Fibroblast of lung (primary cell): Measurements from ENCODE around the gene WDFY1. TPM values are rescaled to one million over a fixed set of nuclear protein-coding genes. Genes with fewer than 3 reads are reported as not detected.

Experiments used
- DNase-seq, 2 donors: peaks; one replicate each; pipeline versions ENCODE4 v3.0.0 to v3.0.0-alpha.2; 2010; ENCODE audit warnings: low read depth in 2 of 2
- H2AFZ ChIP-seq: 2 replicates; pipeline ENCODE4 v1.5.1; 2012; ENCODE audit warnings: low read length, control low read depth, inconsistent platforms
- H3K27ac ChIP-seq: 2 replicates; pipeline ENCODE4 v1.5.1; 2011; ENCODE audit warnings: low read length, control low read depth; ENCODE audit not compliant: insufficient read depth
- H3K27me3 ChIP-seq: 2 replicates; pipeline ENCODE4 v1.5.1; 2011; ENCODE audit warnings: mild to moderate bottlenecking, low read length; ENCODE audit not compliant: control insufficient read depth, insufficient read depth
- H3K36me3 ChIP-seq: 2 replicates; pipeline ENCODE4 v1.5.1; 2011; ENCODE audit warnings: low read length; ENCODE audit not compliant: control insufficient read depth, insufficient read depth
- H3K4me1 ChIP-seq: 2 replicates; pipeline ENCODE4 v1.5.1; 2011; ENCODE audit warnings: low read length; ENCODE audit not compliant: control insufficient read depth, insufficient read depth; ENCODE audit errors: extremely low read depth
- H3K4me2 ChIP-seq: 2 replicates; pipeline ENCODE4 v1.5.1; 2011; ENCODE audit warnings: low read length, control low read depth; ENCODE audit not compliant: insufficient read depth; ENCODE audit errors: extremely low read depth
- H3K4me3 ChIP-seq, 4 experiments: fragments of 200-600 bp in 1 of 4; sonication (generic) in 1 of 4; replicated peaks in 1 of 4; 2 replicates each; pipeline ENCODE4 v1.5.1; 2011 to 2016; ENCODE audit warnings: low read length in 4 of 4, low read depth in 3 of 4, mild to moderate bottlenecking in 3 of 4, control low read depth in 2 of 4, inconsistent platforms in 1 of 4, mixed read lengths in 1 of 4; ENCODE audit not compliant: insufficient read depth in 1 of 4; ENCODE audit errors: control extremely low read depth in 1 of 4
- H3K79me2 ChIP-seq: 2 replicates; pipeline ENCODE4 v1.5.1; 2012; ENCODE audit warnings: mild to moderate bottlenecking, low read length, inconsistent platforms; ENCODE audit not compliant: control insufficient read depth, insufficient read depth
- H3K9ac ChIP-seq: 2 replicates; pipeline ENCODE4 v1.5.1; 2011; ENCODE audit warnings: mild to moderate bottlenecking, low read length, control low read depth; ENCODE audit not compliant: insufficient read depth
- H3K9me3 ChIP-seq: 2 replicates; pipeline ENCODE4 v1.5.1; 2012; ENCODE audit warnings: low read depth, low read length; ENCODE audit not compliant: control insufficient read depth, insufficient read depth
- H4K20me1 ChIP-seq: 2 replicates; pipeline ENCODE4 v1.5.1; 2011; ENCODE audit warnings: low read length; ENCODE audit not compliant: control insufficient read depth, insufficient read depth; ENCODE audit errors: extremely low read depth
- EZH2 ChIP-seq: IDR thresholded peaks from 2 replicates; pipeline ENCODE4 v1.5.1; 2012; ENCODE audit warnings: low read length, control low read depth, mild to moderate bottlenecking; ENCODE audit errors: missing control alignments
- polyA plus RNA-seq, 2 donors: library from polyadenylated mRNA; depleted of rRNA in 1 of 2; stranded (reverse) in 1 of 2; unstranded in 1 of 2; fragments of >200 nt; gene quantifications; 2 replicates each; pipeline ENCODE4 v1.2.1, GENCODE V29; 2011 to 2012; ENCODE audit warnings: missing spikeins in 1 of 2
- total RNA-seq: library from RNA; depleted of rRNA; stranded (reverse); fragments of >200 nt; gene quantifications from 2 replicates; pipeline ENCODE4 v1.2.1, GENCODE V29; 2014
- TF ChIP-seq, protein P1 (sequence below), 2 donors: IDR thresholded peaks in 1 of 2; conservative IDR thresholded peaks in 1 of 2; 1 replicate in 1 of 2; 2 replicates in 1 of 2; pipeline ENCODE4 v1.5.1; 2011 to 2012; ENCODE audit warnings: low read length in 2 of 2, control low read depth in 1 of 2, inconsistent platforms in 1 of 2, low read depth in 1 of 2, mild to moderate bottlenecking in 1 of 2

WDFY1 gene
- total and polyA plus RNA-seq, 2 donors (not counting 1 experiment from before 2014, with no cell fraction given) = 79.1 to 156 TPM

DNA sequence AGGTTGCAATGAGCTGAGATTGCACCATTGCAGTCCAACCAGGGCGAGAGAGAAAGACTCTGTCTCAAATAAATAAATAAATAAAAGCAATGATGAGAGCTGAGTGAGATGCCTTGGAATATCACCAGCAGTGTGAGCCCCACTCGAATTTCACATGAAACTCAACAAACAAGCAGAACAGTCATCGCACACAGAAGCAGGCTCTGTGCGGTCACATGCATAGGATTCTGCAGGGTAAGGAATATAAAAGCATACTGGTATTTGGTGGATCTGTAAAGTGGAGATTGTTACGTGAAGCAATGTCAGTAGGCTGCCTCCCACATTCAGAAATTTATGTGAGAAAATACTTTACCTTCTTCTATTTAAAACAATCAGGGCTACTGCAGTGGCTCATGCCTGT, 89.7 kb downstream of the WDFY1 start:
- H3K4me2 ChIP-seq = no peak overlapping the region
- H3K9me3 ChIP-seq = no peaks in the 10 kb centered on the region
- no peak overlapping the region for H2AFZ ChIP-seq
- H3K36me3 ChIP-seq = no peaks in the 10 kb centered on the region
- no peak overlapping the region for H3K9ac ChIP-seq
- H3K27ac ChIP-seq = no peak overlapping the region
- H3K4me1 ChIP-seq = no peaks in the 10 kb centered on the region
- H3K79me2 ChIP-seq = no peaks in the 10 kb centered on the region
- H3K27me3 ChIP-seq = no peaks in the 10 kb centered on the region
- H4K20me1 ChIP-seq = no peaks in the 10 kb centered on the region
- no peak overlapping the region for H3K4me3 ChIP-seq
- no peak for TF ChIP-seq EZH2
- TF ChIP-seq, protein P1, sequence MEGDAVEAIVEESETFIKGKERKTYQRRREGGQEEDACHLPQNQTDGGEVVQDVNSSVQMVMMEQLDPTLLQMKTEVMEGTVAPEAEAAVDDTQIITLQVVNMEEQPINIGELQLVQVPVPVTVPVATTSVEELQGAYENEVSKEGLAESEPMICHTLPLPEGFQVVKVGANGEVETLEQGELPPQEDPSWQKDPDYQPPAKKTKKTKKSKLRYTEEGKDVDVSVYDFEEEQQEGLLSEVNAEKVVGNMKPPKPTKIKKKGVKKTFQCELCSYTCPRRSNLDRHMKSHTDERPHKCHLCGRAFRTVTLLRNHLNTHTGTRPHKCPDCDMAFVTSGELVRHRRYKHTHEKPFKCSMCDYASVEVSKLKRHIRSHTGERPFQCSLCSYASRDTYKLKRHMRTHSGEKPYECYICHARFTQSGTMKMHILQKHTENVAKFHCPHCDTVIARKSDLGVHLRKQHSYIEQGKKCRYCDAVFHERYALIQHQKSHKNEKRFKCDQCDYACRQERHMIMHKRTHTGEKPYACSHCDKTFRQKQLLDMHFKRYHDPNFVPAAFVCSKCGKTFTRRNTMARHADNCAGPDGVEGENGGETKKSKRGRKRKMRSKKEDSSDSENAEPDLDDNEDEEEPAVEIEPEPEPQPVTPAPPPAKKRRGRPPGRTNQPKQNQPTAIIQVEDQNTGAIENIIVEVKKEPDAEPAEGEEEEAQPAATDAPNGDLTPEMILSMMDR (conservative IDR thresholded peaks at IDR 0.05 in 1 of 2, IDR thresholded peaks at IDR 0.05 in 1 of 2; ENCODE audit: low read depth in 1 of 2, low read length in 2 of 2) = no peak
- DNase-seq = peak; percentile 18 to 59

DNA sequence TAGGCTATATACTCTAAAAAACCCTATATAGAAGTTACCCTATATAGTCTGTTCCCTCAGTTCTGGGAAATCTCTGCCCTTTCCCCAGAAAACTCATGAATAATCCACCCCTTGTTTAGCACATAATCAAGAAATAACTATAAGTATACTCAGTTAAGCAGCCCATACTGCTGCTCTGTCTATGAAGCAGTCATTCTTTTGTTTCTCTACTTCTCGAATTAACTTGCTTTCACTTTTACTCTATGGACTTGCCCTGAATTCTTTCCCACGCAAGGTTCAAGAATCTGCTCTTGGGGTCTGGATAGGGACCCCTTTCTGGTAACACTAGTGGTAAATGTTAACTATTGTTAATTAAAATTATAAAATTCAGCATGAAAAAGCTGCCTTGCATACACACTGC, 90.4 kb downstream of the WDFY1 start:
- Histone ChIP-seq H3K9me3 (no peaks in the 10 kb centered on the region), H3K27ac (no peak overlapping the region)

DNA sequence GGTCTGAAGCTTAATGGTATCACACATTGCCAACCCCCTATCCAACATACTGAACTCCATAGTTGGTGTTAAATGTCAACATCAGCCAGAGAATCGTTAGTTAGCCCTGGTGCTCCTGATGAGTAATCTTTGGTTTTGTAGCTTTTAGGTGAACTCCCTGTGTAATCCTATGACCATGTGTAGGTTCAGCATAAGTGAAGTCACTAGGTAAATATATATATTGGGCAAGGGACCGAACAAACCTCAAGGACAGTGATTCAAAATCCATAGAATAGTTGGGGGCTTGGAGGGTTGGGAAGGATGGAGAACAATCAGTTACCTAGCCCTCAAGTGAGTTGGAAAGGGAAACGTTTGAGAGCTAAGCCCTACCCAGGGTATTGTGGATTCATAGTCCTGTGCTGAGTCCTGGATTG, 91.7 kb downstream of the WDFY1 start:
- H3K4me3 ChIP-seq = no peak overlapping the region
- H3K27me3 ChIP-seq = no peaks in the 10 kb centered on the region
- H3K79me2 ChIP-seq = no peaks in the 10 kb centered on the region
- no peak for TF ChIP-seq EZH2
- TF ChIP-seq, protein P1 (conservative IDR thresholded peaks at IDR 0.05 in 1 of 2, IDR thresholded peaks at IDR 0.05 in 1 of 2; ENCODE audit: low read depth in 1 of 2, low read length in 2 of 2) = no peak
- H3K9me3 ChIP-seq = no peaks in the 10 kb centered on the region
- H4K20me1 ChIP-seq = no peaks in the 10 kb centered on the region
- H3K4me2 ChIP-seq = no peak overlapping the region
- H3K9ac ChIP-seq = no peak overlapping the region
- H2AFZ ChIP-seq = no peak overlapping the region
- no peaks in the 10 kb centered on the region for H3K4me1 ChIP-seq
- no peaks in the 10 kb centered on the region for H3K36me3 ChIP-seq
- DNase-seq = peak in 1 of 2 donors; percentile 18
- H3K27ac ChIP-seq = no peak overlapping the region

More for the DNA sequence above, 90.4 kb downstream of the WDFY1 start:
- Histone ChIP-seq H4K20me1 (no peaks in the 10 kb centered on the region), H3K27me3 (no peaks in the 10 kb centered on the region), H3K79me2 (no peaks in the 10 kb centered on the region), H3K36me3 (no peaks in the 10 kb centered on the region), H3K4me1 (no peaks in the 10 kb centered on the region), H3K9ac (no peak overlapping the region), H2AFZ (no peak overlapping the region), H3K4me2 (no peak overlapping the region), H3K4me3 (no peak overlapping the region)
- no peak for DNase-seq
- TF ChIP-seq, protein P1 (conservative IDR thresholded peaks at IDR 0.05 in 1 of 2, IDR thresholded peaks at IDR 0.05 in 1 of 2; ENCODE audit: low read depth in 1 of 2, low read length in 2 of 2) = no peak
- TF ChIP-seq EZH2 = no peak
